Sigmoid colon (tissue), 4 donors: ENCODE data around the gene IL10RA.

Experiments used
- CTCF ChIP-seq, 4 experiments: fragments of 450-650 bp in 3 of 4; fragments of 200-600 bp in 1 of 4; IDR thresholded peaks; one replicate each; pipeline ENCODE4 v1.5.1; 2016 to 2019; ENCODE audit warnings: antibody characterized with exemption in 4 of 4, mild to moderate bottlenecking in 3 of 4, moderate library complexity in 2 of 4
- EP300 ChIP-seq, 4 donors: sonication (generic); formaldehyde crosslinking; IDR thresholded peaks; one replicate each; pipeline ENCODE4 v1.6.1; 2017; ENCODE audit warnings: antibody characterized with exemption in 4 of 4
- POLR2A ChIP-seq, 2 donors: fragments of 450-650 bp; IDR thresholded peaks; one replicate each; pipeline ENCODE4 v1.6.1; 2016; ENCODE audit warnings: antibody characterized with exemption in 2 of 2, mild to moderate bottlenecking in 2 of 2, moderate library complexity in 2 of 2

GRCh38 chr11:117950993-117951961 lies 34.9 kb upstream of the IL10RA start:
- TF ChIP-seq CTCF (IDR thresholded peaks at IDR 0.05) (no peak), EP300 (IDR thresholded peaks at IDR 0.05) (no peak), POLR2A (IDR thresholded peaks at IDR 0.05) (no peak)
